ENCODE results near the gene S100A3.
A peak's percentile ranks its signal among the peaks of the same experiment; 100 is the strongest.
"Not testable (repeated sequence)": the region's sequence is repeated elsewhere in the genome, so short reads cannot be mapped to it uniquely, and the experiment has no call there.

Gene S100A3

GRCh38 chr1:153534925-153535241 lies 14.2 kb downstream of the S100A3 start:
- no peak for DNase-seq (ENCODE audit: low read depth)

GRCh38 chr1:153534226-153534924 lies 14.7 kb downstream of the S100A3 start:
- DNase-seq (ENCODE audit: low read depth): no peak

- DNase-seq (ENCODE audit: low read depth): peak; percentile 60
Measured at GRCh38 chr1:153533689-153534201, 15.3 kb downstream of the S100A3 start.

GRCh38 chr1:153532769-153533599 lies 16.1 kb downstream of the S100A3 start:
- DNase-seq (ENCODE audit: low read depth): peak; percentile 53

- no peak for DNase-seq (ENCODE audit: low read depth)
Measured at GRCh38 chr1:153532181-153532580, 16.9 kb downstream of the S100A3 start.

- DNase-seq (ENCODE audit: low read depth): no peak
Measured at GRCh38 chr1:153531638-153532037, 17.4 kb downstream of the S100A3 start.

GRCh38 chr1:153527683-153528040 lies 21.4 kb downstream of the S100A3 start:
- DNase-seq (ENCODE audit: low read depth): no peak

GRCh38 chr1:153527023-153527682 lies 21.9 kb downstream of the S100A3 start:
- no peak for DNase-seq (ENCODE audit: low read depth)

GRCh38 chr1:153526132-153526543 lies 22.9 kb downstream of the S100A3 start:
- DNase-seq (ENCODE audit: low read depth): no peak

- no peak for DNase-seq (ENCODE audit: low read depth)
Measured at GRCh38 chr1:153525088-153525728, 23.9 kb downstream of the S100A3 start.

GRCh38 chr1:153522353-153523048 lies 26.6 kb downstream of the S100A3 start:
- DNase-seq (ENCODE audit: low read depth): not testable (repeated sequence)

- DNase-seq (ENCODE audit: low read depth): not testable (repeated sequence)
Measured at GRCh38 chr1:153521808-153522207, 27.2 kb downstream of the S100A3 start.

- DNase-seq (ENCODE audit: low read depth): no peak
Measured at GRCh38 chr1:153520818-153521476, 28.1 kb downstream of the S100A3 start.

- DNase-seq (ENCODE audit: low read depth): not testable (repeated sequence)
Measured at GRCh38 chr1:153520137-153520691, 28.8 kb downstream of the S100A3 start.

- no peak for DNase-seq (ENCODE audit: low read depth)
Measured at GRCh38 chr1:153519242-153519641, 29.8 kb downstream of the S100A3 start.

GRCh38 chr1:153515504-153516394 lies 33.3 kb downstream of the S100A3 start:
- no peak for DNase-seq (ENCODE audit: low read depth)

- DNase-seq (ENCODE audit: low read depth): no peak
Measured at GRCh38 chr1:153513666-153514065, 35.4 kb downstream of the S100A3 start.

- no peak for DNase-seq (ENCODE audit: low read depth)
Measured at GRCh38 chr1:153513023-153513422, 36.0 kb downstream of the S100A3 start.

- DNase-seq (ENCODE audit: low read depth): no peak
Measured at GRCh38 chr1:153510984-153511410, 38.1 kb downstream of the S100A3 start.

Measured in non-pigmented ciliary epithelial cell (primary cell).